ENCODE measurements around the gene IFT80.
"Not testable (repeated sequence)": the region's sequence is repeated elsewhere in the genome, so short reads cannot be mapped to it uniquely, and the experiment has no call there.

Gene IFT80

GRCh38 chr3:160400030-160400701 lies 1.1 kb upstream of the IFT80 start:
- peak; percentile 6 to 21 for DNase-seq

- no peak for DNase-seq
Observed at GRCh38 chr3:160398820-160399124, 253 bp downstream of the IFT80 start.

- no peak for DNase-seq
Observed at GRCh38 chr3:160395297-160395696, 3.7 kb downstream of the IFT80 start.

GRCh38 chr3:160394009-160394392 lies 5.0 kb downstream of the IFT80 start:
- no peak for DNase-seq

GRCh38 chr3:160393346-160394008 lies 5.5 kb downstream of the IFT80 start:
- no peak for DNase-seq

GRCh38 chr3:160392798-160393197 lies 6.2 kb downstream of the IFT80 start:
- DNase-seq, result no peak

- no peak for DNase-seq
Observed at GRCh38 chr3:160390565-160391138, 8.4 kb downstream of the IFT80 start.

GRCh38 chr3:160384639-160385318 lies 14.2 kb downstream of the IFT80 start:
- DNase-seq, result no peak

GRCh38 chr3:160381470-160381869 lies 17.6 kb downstream of the IFT80 start:
- no peak for DNase-seq

- DNase-seq, result no peak
Observed at GRCh38 chr3:160379628-160380214, 19.3 kb downstream of the IFT80 start.

GRCh38 chr3:160378331-160379109 lies 20.5 kb downstream of the IFT80 start:
- DNase-seq, result no peak

GRCh38 chr3:160376681-160377080 lies 22.3 kb downstream of the IFT80 start:
- DNase-seq, result no peak

- no peak for DNase-seq
Observed at GRCh38 chr3:160374925-160375324, 24.1 kb downstream of the IFT80 start.

- no peak for DNase-seq
Observed at GRCh38 chr3:160374472-160374871, 24.6 kb downstream of the IFT80 start.

- no peak for DNase-seq
Observed at GRCh38 chr3:160373655-160374054, 25.4 kb downstream of the IFT80 start.

GRCh38 chr3:160372780-160373179 lies 26.2 kb downstream of the IFT80 start:
- no peak for DNase-seq

- DNase-seq, result no peak
Observed at GRCh38 chr3:160370987-160371857, 27.8 kb downstream of the IFT80 start.

- no peak for DNase-seq
Observed at GRCh38 chr3:160369784-160370183, 29.2 kb downstream of the IFT80 start.

- DNase-seq, result no peak
Observed at GRCh38 chr3:160368804-160369203, 30.2 kb downstream of the IFT80 start.

GRCh38 chr3:160365869-160366522 lies 33.0 kb downstream of the IFT80 start:
- DNase-seq, result no peak

GRCh38 chr3:160362896-160363295 lies 36.1 kb downstream of the IFT80 start:
- DNase-seq, result not testable (repeated sequence)
